GM18867 (cell line): ENCODE data around the gene PRICKLE2.

Experiments
- ATAC-seq: cut with Tn5 transposase; IDR thresholded peaks from one replicate; pipeline ENCODE4 v1.9.1; 2021; ENCODE audit warnings: mild to moderate bottlenecking, moderate library complexity; ENCODE audit not compliant: unreplicated experiment

PRICKLE2 gene

GRCh38 chr3:64081235-64081630 is 144.0 kb downstream of the PRICKLE2 start:
- ATAC-seq: no peak

- ATAC-seq: no peak
Observed at GRCh38 chr3:64080616-64081234, 144.5 kb downstream of the PRICKLE2 start.

DNA sequence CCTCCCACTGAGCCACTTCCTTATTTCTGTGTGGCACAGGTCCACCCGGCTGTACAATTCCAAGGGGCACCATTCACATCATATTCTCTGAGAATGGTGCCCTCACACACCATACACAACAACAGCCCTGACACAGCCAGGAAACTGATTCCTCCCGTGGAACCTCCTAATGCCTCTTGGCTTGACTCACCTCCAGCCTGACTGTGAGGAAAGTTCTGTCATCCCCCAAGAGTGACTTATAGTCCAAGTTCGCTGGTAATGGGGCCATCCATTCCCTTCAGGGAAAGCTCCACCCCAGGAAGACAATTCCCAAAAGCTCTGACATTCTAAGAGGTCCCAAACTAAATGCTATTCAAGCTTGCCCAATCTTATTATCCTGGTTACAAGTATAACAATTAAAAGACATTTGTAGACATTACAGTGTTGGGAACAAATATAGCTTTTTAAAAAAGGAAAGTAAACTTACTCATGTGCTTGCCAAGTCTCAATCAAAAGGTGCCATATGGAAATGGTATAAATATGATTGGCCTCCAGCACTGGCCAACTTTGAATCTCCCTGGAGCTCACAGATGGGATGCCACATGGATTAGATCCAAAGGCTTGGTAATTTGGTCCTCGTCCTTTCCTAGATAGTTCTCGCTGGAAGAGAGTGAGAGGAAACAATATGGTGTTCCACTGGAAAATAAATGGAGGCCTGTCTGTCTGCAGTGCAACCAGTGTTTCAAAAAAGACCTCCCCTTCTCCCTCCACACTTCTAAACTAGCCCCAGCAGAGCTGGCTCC is 145.7 kb downstream of the PRICKLE2 start:
- no peak for ATAC-seq

DNA sequence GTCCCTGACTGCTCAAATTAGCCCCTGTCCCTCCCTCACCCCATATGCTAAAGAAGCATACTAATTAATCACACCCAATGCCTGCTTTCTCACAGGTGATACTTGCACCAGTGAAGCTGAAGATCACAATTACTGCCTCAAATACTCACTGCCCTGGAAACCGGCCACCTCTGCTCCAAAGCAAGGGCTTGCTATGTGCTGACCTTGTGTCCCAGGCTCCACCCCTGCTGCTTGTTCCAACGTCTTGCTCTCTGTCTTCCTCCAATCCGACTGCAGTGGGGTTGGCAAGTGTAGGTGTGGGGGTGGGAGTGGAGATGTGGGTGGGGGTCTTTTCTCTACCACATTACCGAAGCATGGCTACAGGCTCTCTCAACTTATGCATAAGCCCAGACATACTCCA is 146.3 kb downstream of the PRICKLE2 start:
- no peak for ATAC-seq

DNA sequence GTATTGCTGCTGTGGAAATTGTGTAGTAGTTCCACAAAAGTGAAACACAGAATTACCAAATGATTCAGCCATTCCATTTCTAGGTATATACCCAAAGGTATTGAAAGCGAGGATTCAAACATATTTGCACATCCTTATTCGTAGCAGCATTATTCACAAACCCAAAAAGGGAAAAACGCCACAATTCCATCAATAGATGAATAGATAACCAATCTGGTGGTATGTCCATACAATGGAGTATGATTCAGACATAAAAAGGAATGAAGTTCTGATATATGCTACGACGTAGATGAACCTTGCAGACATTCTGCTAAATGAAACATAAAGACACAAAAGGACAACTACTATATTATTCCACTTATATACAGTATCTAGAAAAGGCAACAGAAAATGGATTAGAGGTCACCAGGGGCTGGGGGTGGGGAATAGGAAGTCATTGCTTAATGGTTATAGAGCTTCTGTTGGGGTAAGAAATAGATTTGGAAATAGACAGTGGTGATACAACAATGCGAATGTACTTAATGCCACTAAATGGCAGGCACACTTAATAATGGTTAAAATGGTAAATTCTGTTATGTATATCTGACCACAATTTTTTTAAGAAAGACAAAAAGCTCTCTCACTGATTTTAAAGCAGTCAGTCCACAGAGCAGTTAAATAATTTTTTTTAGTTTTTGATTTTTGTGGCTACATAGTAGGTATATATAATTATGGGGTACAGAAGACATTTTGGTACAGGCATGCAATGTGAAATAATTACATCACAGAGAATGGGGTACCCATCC is 150.2 kb downstream of the PRICKLE2 start:
- ATAC-seq: no peak

DNA sequence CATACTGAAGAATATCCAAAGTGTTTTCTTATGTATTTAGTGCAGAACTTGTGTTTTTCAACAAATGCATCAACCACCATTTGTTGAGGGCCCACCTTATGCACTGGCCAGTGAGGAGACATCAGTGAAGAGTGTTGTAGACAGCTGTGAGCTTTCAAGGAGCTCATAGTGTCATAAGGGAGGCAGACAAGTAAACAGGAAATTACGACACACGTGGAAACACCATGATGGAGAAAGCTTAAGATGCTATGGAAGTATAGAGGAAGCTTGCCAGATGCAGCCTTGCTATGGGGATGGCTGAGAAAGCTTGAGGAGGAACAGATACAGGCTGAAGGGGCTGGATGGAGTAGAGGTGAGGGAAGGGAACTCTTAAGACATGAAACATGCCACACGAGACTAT is 151.2 kb downstream of the PRICKLE2 start:
- ATAC-seq: no peak

- ATAC-seq: no peak
Observed at GRCh38 chr3:64073158-64073761, 152.0 kb downstream of the PRICKLE2 start.

DNA sequence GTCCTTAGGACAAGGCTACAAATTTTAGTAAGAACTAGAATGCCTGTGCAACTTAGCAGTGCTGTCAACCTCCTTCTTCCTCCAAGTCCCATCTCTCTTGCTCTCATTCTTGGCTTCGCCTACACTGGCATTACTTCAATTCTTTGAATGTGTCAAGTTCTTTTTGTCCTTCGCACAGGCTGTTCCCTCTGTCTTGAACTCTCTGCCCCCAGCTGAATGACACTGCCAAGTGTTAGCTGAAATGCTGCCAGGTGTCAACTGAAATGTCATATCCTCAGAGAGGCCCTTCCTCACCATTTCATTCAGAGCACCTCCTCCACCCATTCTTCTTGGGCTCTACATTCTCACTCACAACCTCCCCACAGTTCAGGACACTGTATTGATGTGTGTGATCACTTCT is 153.1 kb downstream of the PRICKLE2 start:
- no peak for ATAC-seq

DNA sequence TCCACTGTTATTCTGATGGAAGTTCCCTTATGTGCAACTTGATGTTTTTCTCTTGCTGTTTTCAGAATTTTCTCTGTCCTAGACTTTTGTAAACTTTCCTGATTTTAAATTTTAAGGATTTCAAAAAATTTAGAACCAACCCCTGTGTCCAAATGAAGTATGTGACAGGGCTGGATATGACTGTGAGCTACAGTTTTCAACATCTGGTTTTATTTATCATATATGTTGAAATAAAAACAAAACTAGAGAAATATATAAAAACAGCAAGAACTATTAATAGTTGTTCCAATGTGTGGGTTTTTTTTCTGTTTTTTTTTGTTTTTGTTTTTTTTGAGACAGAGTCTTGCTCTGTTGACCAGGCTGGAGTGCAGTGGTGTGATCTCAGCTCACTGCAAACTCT is 154.6 kb downstream of the PRICKLE2 start:
- ATAC-seq: no peak

- no peak for ATAC-seq
Observed at GRCh38 chr3:64067506-64068346, 157.5 kb downstream of the PRICKLE2 start.

GRCh38 chr3:64064804-64065203 is 160.5 kb downstream of the PRICKLE2 start:
- ATAC-seq: no peak

GRCh38 chr3:64063983-64064438 is 161.3 kb downstream of the PRICKLE2 start:
- ATAC-seq: no peak

DNA sequence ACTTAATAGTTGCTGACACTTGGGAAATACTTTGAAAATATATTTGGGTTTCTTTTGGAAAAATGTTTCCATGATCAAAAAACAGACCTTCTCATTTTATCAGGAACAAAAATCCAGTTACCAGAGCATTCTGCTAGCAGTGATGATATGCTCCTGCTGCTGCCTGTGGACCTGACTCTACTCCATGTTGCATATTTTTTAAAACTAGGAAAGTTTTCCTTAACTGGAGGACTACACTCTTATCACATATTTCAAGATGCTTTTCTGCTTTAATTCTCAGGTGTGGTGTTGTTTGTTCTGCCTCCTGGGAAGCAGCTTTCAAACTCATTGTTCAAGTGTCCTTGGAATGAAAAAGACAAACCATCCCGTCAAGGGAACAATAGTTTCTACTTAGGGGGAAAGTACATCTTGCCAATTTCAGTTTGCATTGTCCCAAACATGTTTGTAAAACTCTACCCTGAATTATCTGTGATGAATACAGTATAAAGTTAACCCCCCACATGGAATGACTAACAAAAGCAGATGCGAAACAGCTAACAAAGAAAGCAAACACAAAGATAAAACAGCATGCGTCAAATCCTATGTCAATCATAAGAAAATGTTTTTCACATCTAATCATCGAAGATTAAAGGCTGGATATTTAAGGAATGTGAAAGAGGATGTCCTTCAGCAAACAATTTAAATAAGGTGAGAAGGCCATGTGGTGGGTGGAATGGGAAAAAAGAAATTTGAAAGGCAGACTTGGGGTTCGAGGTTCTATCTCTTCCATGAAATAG is 161.9 kb downstream of the PRICKLE2 start:
- ATAC-seq: no peak

- no peak for ATAC-seq
Observed at GRCh38 chr3:64061628-64062027, 163.6 kb downstream of the PRICKLE2 start.

DNA sequence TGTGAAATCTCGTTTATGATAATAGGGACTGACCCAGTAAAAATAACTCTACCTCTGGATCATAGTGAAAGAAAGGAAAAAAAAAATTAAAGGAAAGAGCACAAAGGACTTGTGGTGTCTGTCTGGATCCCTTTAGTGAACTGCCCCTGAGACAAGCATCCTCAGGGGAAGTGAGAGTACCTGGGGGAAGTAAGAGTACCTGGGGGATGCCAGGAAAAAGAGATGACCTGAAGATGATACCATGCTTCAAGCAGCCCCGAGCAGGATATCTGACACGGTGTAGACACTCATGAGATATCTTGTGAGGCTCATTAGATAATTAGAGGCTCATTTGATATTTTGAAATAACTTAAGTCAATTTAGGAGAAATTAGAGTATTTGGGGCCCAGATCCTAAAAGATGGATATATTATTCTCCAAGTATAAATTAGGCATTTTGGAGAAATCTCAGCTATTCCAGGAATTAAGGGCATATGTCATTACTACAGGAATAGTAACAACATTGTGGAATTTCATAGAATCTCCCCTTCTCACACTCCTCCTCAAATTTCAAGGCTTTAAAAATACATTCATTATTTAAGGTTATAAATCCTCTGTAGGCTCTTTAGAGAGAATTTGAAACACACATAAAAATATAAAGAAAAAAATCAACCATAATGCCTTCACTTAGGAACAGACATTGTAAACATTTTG is 165.6 kb downstream of the PRICKLE2 start:
- no peak for ATAC-seq

DNA sequence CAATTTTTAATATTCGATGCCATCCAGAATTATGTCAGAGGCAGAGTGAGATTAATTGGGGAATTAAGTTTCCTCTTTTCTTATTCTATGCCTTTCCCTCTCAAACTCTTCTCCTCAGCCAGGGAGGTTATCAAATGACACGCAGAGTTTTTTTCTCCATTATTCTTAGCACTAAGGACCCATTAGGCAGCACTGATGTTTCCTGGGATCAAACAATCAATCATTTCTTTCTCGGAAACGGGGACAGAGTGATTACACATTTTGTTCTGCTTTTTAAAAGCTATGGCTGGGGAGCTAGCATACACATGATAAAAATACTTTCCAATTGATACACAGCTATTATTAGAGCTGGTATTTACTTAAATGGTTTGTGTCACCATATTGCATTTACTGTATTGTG is 166.7 kb downstream of the PRICKLE2 start:
- ATAC-seq: no peak

GRCh38 chr3:64057231-64057630 is 168.0 kb downstream of the PRICKLE2 start:
- no peak for ATAC-seq

- ATAC-seq: no peak
Observed at GRCh38 chr3:64056606-64057180, 168.6 kb downstream of the PRICKLE2 start.

DNA sequence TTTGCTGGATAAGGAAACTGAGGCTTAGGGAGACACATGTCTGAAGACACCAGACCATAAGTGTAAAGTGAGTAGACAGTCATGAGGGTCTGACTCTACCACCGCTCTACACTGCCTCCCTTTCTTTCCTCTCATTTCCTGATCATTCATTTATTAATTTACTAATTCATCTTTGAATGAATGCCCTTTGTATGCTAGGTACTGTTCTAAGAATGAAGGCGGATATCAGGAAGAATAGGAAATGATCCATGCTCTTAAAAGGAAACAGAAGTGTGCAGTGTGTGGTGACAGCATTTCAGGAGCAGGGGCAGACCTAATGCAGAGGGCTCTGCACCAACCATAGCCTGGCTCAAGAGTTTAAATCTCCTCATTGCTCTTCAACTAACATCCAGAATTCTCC is 170.2 kb downstream of the PRICKLE2 start:
- no peak for ATAC-seq
